Stomach smooth muscle (tissue), 2 donors: Measurements from ENCODE around the gene DDC.
A peak's percentile ranks its signal among the peaks of the same experiment; 100 is the strongest.

ENCODE experiments used
- H3K27ac ChIP-seq: one replicate; pipeline ENCODE4 v1.7.0; 2013; ENCODE audit warnings: mild to moderate bottlenecking, low read length, inconsistent platforms
- H3K27me3 ChIP-seq, 2 donors: one replicate each; pipeline ENCODE4 v1.7.0; 2013; ENCODE audit warnings: low read length in 2 of 2; ENCODE audit not compliant: insufficient read depth in 2 of 2, control insufficient read depth in 1 of 2
- H3K36me3 ChIP-seq, 2 donors: one replicate each; pipeline ENCODE4 v1.7.0; 2013; ENCODE audit warnings: low read length in 2 of 2; ENCODE audit not compliant: control insufficient read depth in 2 of 2, insufficient read depth in 2 of 2
- H3K4me1 ChIP-seq: one replicate; pipeline ENCODE4 v1.7.0; 2013; ENCODE audit warnings: low read length; ENCODE audit not compliant: control insufficient read depth, insufficient read depth
- H3K4me3 ChIP-seq, 2 donors: one replicate each; pipeline ENCODE4 v1.7.0; 2013; ENCODE audit warnings: low read length in 2 of 2
- H3K9ac ChIP-seq, 2 donors: one replicate each; pipeline ENCODE4 v1.7.0; 2013; ENCODE audit warnings: low read length in 2 of 2, mild to moderate bottlenecking in 1 of 2
- H3K9me3 ChIP-seq, 2 donors: one replicate each; pipeline ENCODE4 v1.7.0; 2013; ENCODE audit warnings: low read length in 2 of 2; ENCODE audit not compliant: control insufficient read depth in 2 of 2
- donor health status: healthy.
- donor health status: Pancreatic carcinoma.

DDC gene

DNA sequence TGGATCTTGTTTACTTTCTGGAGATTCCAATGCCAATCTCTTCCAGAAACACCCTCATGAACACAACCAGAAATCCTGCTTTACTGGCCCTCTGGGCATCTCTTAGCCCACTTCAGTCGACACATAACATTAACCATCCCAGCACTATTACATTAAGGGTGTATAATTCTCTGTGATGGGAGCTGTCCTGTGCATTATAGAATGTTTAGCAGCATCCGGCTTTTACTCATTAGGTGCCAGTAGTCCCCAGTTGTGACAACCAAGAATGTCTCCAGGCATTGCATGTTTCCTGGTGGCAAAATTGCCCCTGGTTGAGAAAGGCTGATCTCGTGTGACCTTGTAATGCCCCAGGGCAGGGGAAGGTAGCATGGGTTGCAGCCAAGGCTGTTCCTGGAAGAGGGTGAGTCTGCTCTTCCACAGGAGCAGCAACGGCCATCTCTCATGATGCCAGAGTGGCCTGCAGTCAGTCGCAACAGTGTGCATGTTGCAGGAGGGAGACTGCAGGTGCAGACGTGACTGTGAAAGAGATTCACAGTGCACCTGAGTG, 2.6 kb upstream of the DDC start:
- no peak overlapping the region for H3K4me3 ChIP-seq
- H3K9me3 ChIP-seq, result no peaks in the 10 kb centered on the region
- no peak overlapping the region for H3K9ac ChIP-seq
- H3K4me1 ChIP-seq, result no peaks in the 10 kb centered on the region
- no peaks in the 10 kb centered on the region for H3K27me3 ChIP-seq
- no peak overlapping the region for H3K27ac ChIP-seq
- no peaks in the 10 kb centered on the region for H3K36me3 ChIP-seq

DNA sequence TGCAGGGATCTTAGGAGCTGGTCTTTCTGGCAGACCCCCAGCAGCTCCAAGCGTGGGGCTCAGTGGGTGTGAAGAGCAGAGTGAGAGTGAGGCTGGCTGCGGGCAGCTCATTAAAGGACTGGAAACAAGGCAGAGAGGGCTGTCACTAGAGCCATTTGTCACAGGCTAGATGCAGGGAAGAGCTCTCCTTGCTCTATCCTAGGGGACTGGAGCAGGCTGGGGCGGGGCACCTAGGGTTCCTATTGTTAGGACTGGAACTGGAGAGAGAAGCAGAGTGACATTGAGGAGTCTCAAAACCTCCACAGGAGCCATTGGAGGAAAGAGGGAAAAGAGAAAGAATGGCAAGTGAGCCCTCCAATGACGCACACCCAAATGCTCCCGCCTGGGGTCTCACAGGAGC, 772 bp upstream of the DDC start:
- Histone ChIP-seq H3K9ac (no peak overlapping the region), H3K4me1 (peaks cover under 1% of the 10 kb centered on the region), H3K9me3 (no peaks in the 10 kb centered on the region), H3K36me3 (no peaks in the 10 kb centered on the region), H3K4me3 (no peak overlapping the region), H3K27me3 (peaks cover 0 to 4% of the 10 kb centered on the region in 2 donors), H3K27ac (no peak overlapping the region)

DNA sequence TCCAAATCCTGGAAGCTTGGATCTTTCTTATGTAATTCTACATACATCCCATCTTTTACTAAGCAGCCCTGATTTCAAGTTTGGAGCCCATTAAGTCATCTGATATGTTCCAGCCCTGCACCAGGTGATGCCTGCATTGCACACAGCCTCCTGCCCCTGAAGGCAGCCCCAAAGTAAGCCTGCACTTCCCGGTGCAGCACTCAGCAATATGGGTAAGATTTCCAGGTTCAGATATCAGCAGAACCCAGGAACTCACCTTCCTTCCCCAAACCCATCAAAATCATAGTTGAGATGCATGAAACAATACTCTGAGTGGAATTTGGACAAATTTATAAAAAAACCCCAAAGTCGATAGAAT, 333 bp upstream of the DDC start:
- Histone ChIP-seq H3K27me3 (peaks cover 0 to 4% of the 10 kb centered on the region in 2 donors), H3K27ac (no peak overlapping the region), H3K4me3 (no peak overlapping the region), H3K4me1 (peaks cover 3% of the 10 kb centered on the region), H3K9me3 (no peaks in the 10 kb centered on the region), H3K9ac (no peak overlapping the region), H3K36me3 (no peaks in the 10 kb centered on the region)

DNA sequence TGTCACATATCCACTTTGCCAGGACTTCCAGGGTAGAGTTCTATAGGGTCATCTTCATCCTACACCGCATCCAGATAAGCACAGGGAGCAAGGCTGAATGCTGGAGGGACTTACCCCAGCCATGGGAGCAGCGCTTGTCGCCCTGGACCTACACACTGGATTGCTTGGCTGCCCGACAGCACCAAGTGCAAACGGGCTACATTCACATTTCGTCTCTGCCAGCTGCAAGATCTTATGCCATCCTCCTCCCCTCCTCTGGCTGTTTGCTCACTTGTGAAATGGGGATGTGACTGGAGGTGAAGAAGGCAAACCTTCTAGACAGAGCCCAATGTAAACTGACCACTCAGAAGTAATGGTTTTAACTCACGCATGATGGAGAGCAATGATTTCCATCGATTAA, 1.0 kb downstream of the DDC start:
- Histone ChIP-seq H3K27me3 (peaks cover 0 to 4% of the 10 kb centered on the region in 2 donors), H3K36me3 (no peaks in the 10 kb centered on the region), H3K27ac (no peak overlapping the region), H3K4me1 (peaks cover 3% of the 10 kb centered on the region), H3K4me3 (no peak overlapping the region), H3K9ac (no peak overlapping the region), H3K9me3 (no peaks in the 10 kb centered on the region)

DNA sequence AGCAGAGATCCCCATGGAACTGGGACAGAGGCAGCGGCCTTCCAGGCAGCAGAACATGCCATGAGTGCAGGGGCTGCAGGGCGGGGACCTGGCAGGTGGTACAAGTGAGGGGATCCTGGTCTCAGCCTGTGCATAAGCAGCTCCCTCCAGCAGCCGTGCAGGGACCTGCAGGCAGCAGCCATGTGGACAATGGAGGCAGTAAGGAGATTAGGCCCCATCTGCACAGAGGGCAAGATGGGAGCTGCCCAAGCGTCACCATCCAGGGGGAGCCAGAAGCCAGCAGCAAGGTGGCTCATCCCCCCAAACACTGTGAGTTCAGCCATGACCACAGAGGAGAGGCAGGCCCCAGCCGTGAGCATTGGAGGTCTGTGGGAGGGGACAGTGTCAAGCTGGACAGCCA, 3.1 kb downstream of the DDC start:
- H3K27ac ChIP-seq, result no peak overlapping the region
- H3K9me3 ChIP-seq, result no peaks in the 10 kb centered on the region
- no peak overlapping the region for H3K9ac ChIP-seq
- H3K36me3 ChIP-seq, result no peaks in the 10 kb centered on the region
- H3K27me3 ChIP-seq, result peaks cover 0 to 4% of the 10 kb centered on the region in 2 donors
- no peak overlapping the region for H3K4me3 ChIP-seq
- H3K4me1 ChIP-seq, result peaks cover 3% of the 10 kb centered on the region

DNA sequence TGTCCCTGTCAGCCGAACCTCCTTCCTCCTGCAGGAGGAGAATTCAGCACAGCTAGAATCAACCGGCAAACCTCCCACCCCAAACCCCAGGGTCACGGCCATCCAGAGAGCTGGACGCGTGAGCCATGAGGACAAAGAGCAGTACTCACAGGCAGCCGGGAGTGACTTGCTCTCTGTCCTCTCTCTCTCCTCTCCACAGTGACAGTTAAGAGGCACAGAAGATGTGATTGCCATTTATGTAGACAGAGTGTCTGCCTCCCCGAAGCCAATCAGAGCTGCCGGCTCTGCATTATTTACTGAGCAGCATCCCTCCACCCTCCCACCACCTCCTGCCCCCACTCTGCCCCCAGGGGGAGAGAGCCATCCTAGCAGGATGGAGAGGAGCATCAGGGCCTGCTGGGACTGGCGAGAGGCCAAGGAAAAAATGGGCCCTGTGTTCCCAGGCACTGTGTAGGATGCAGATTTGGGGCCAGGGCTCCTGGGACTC, 4.3 kb downstream of the DDC start:
- no peaks in the 10 kb centered on the region for H3K9me3 ChIP-seq
- no peaks in the 10 kb centered on the region for H3K36me3 ChIP-seq
- no peak overlapping the region for H3K4me3 ChIP-seq
- peaks cover 0 to 4% of the 10 kb centered on the region in 2 donors for H3K27me3 ChIP-seq
- no peak overlapping the region for H3K9ac ChIP-seq
- H3K27ac ChIP-seq, result no peak overlapping the region
- H3K4me1 ChIP-seq, result peaks cover 3% of the 10 kb centered on the region

DNA sequence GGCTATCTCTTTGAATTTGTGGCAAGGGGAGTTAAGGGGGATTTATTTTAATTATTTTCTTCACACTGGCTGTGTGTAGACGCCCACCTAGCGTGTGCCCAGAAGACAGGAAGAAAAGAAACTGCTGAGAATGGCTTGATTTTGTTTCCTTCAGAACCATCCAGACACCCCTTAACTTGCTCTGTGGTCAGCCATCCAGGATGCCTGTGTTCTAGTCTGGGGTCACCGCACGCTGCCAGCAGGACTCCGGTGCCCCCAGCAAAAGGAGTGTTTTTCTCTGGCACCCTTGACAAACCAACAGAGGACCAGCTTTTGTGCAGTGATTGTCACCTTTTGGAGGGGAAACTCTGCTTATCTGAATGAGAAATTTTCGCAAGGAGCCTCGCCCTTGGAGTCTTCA, 5.3 kb downstream of the DDC start:
- Histone ChIP-seq H3K27ac (no peak overlapping the region), H3K9me3 (no peaks in the 10 kb centered on the region), H3K4me3 (no peak overlapping the region), H3K9ac (no peak overlapping the region), H3K4me1 (peaks cover 3% of the 10 kb centered on the region), H3K27me3 (peaks cover 0 to 4% of the 10 kb centered on the region in 2 donors), H3K36me3 (no peaks in the 10 kb centered on the region)

DNA sequence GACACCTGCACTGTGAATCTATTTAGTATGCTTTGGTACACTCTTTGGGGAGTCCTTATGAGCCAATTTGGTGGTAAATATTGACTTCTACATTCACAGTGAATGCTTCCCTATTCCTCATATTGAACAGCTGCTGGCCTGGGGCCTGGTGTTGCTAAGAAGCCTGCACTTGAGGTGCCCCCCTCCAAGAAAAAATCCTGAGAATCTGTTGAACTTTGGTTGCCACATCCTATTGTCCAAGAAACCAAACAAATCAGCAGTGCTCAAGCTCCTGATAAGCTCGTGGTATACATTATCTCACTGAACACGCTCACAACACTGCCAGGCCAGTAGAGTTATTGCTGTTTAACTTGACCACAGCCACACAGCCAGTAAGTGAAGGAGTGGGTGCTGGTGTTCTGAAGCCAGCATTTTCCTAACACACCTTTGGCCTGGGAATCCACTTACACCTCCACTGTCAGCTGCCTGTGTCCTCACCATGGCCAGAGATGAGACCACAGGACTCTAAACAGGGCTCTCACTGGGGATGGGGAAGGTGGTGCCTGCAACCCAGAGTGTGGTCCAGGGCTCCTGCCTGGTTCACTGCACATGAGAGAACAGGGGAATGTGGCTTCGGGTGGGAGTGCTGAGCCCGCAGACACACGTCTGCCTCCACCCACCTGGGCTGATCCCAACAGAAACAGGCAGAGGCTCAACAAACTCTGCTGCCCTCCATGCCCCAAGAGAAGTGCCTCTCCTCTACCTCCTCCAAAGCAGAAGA, 6.7 kb downstream of the DDC start:
- H3K9me3 ChIP-seq, result no peaks in the 10 kb centered on the region
- H3K4me3 ChIP-seq, result no peak overlapping the region
- no peak overlapping the region for H3K9ac ChIP-seq
- H3K4me1 ChIP-seq, result peaks cover 3% of the 10 kb centered on the region
- H3K27ac ChIP-seq, result no peak overlapping the region
- H3K36me3 ChIP-seq, result no peaks in the 10 kb centered on the region
- peaks cover 0 to 4% of the 10 kb centered on the region in 2 donors for H3K27me3 ChIP-seq

DNA sequence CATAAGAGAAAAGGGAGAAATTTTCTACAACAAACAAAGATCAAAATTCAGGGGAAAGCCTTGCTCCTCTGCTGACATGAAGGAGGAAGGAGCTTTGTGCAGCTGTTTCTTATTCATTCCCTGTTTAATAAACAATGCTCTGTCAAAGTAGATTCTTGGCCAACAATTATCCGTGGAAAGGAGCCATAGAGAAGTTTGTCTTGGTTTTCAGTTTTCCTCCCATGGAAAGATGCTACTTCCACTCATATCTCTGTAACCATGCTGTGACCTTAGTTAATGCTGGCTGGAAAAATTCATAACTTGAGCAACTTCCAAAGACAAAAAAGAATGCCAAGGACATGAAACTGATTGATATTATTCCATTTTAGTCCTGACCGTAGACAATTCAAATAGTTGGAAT, 8.1 kb downstream of the DDC start:
- peak overlapping the region in 1 of 2 donors; percentile 15 for H3K4me3 ChIP-seq
- no peaks in the 10 kb centered on the region for H3K9me3 ChIP-seq
- no peaks in the 10 kb centered on the region for H3K36me3 ChIP-seq
- H3K9ac ChIP-seq, result no peak overlapping the region
- peaks cover 0 to 3% of the 10 kb centered on the region in 2 donors for H3K27me3 ChIP-seq
- peaks cover 3% of the 10 kb centered on the region for H3K4me1 ChIP-seq
- no peak overlapping the region for H3K27ac ChIP-seq

DNA sequence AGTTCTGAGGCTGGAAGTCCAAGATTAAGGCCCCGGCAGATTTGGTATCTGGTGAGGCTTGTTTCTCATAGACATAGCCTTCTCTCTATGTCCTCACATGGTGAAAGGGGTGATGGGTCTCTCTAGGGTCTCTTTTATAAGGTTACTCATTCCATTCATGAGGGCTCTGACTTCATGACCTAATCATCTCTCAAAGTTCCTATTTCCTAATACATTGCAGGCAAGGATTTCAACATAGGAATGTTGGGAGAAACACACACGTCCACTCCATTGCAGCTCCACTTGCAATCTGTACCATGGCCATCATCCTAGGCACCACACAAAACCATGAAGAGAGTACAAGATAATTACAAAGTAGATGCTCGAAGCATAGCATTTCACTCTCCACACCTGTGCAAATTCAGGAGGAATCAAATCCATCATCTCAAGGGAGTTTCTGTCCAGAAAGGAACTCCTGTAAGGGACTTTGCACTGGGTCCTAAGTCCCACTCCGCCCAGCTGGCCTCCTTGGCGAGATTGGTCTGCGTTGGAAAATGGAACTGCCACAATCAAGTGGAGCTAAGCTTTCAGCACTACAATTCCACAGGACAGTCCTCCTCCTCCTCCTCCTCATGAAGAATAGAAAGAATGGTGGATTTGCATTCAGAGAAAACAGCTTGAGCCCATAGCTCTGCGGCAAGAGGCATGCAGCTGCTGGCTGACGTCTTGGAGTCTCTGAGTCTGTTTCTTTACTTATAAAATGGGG, 8.8 kb downstream of the DDC start:
- H3K9ac ChIP-seq, result no peak overlapping the region
- peaks cover 3% of the 10 kb centered on the region for H3K4me1 ChIP-seq
- no peaks in the 10 kb centered on the region for H3K36me3 ChIP-seq
- H3K27ac ChIP-seq, result no peak overlapping the region
- peaks cover 0 to 2% of the 10 kb centered on the region in 2 donors for H3K27me3 ChIP-seq
- no peaks in the 10 kb centered on the region for H3K9me3 ChIP-seq
- H3K4me3 ChIP-seq, result peak overlapping the region in 1 of 2 donors; percentile 15
